KMS-11 (cell line): ENCODE measurements around the gene LRGUK.
A peak's percentile ranks its signal among the peaks of the same experiment; 100 is the strongest.
"Not testable (repeated sequence)": the region's sequence is repeated elsewhere in the genome, so short reads cannot be mapped to it uniquely, and the experiment has no call there.

Experiments used
- H2AFZ ChIP-seq: fragments of 200-600 bp; sonication (generic); 2 replicates; pipeline ENCODE4 v1.6.1; 2016; ENCODE audit warnings: antibody characterized with exemption, mixed run types, low read depth
- H3K27ac ChIP-seq: fragments of 200-600 bp; sonication (generic); 2 replicates; pipeline ENCODE4 v1.6.1; 2016; ENCODE audit warnings: mild to moderate bottlenecking, mixed run types
- H3K27me3 ChIP-seq: fragments of 200-600 bp; sonication (generic); 2 replicates; pipeline ENCODE4 v1.6.1; 2017; ENCODE audit warnings: mild to moderate bottlenecking, low read depth, mixed run types, moderate library complexity; ENCODE audit not compliant: insufficient read depth
- H3K36me3 ChIP-seq: fragments of 200-600 bp; sonication (generic); 2 replicates; pipeline ENCODE4 v1.6.1; 2017; ENCODE audit warnings: mild to moderate bottlenecking, mixed run types; ENCODE audit not compliant: insufficient read depth
- H3K4me1 ChIP-seq: fragments of 200-600 bp; sonication (generic); 2 replicates; pipeline ENCODE4 v1.6.1; 2016; ENCODE audit warnings: mild to moderate bottlenecking, low read depth, mixed run types; ENCODE audit not compliant: poor library complexity, severe bottlenecking
- H3K4me2 ChIP-seq: fragments of 200-600 bp; sonication (generic); 2 replicates; pipeline ENCODE4 v1.7.0; 2016; ENCODE audit warnings: mild to moderate bottlenecking, mixed run types
- H3K4me3 ChIP-seq: fragments of 200-600 bp; sonication (generic); IDR thresholded peaks from 2 replicates; pipeline ENCODE4 v1.6.1; 2017; ENCODE audit warnings: low read depth, low read length, mixed read lengths; ENCODE audit not compliant: insufficient read depth
- H3K79me2 ChIP-seq: fragments of 200-600 bp; sonication (generic); 2 replicates; pipeline ENCODE4 v1.6.1; 2016; ENCODE audit warnings: low read depth, mixed run types; ENCODE audit not compliant: insufficient read depth
- H3K9ac ChIP-seq: fragments of 200-600 bp; sonication (generic); 2 replicates; pipeline ENCODE4 v1.6.1; 2016; ENCODE audit warnings: mild to moderate bottlenecking, mixed run types
- H4K20me1 ChIP-seq: fragments of 200-600 bp; sonication (generic); 2 replicates; pipeline ENCODE4 v1.6.1; 2016; ENCODE audit warnings: mild to moderate bottlenecking, mixed run types; ENCODE audit not compliant: insufficient read depth
- TF ChIP-seq, protein P1 (sequence below): fragments of 200-600 bp; sonication (generic); conservative IDR thresholded peaks from 2 replicates; pipeline ENCODE4 v1.6.1; 2017; ENCODE audit warnings: low read depth, mild to moderate bottlenecking, antibody characterized with exemption, low read length, moderate library complexity, mixed read lengths

Gene LRGUK

DNA sequence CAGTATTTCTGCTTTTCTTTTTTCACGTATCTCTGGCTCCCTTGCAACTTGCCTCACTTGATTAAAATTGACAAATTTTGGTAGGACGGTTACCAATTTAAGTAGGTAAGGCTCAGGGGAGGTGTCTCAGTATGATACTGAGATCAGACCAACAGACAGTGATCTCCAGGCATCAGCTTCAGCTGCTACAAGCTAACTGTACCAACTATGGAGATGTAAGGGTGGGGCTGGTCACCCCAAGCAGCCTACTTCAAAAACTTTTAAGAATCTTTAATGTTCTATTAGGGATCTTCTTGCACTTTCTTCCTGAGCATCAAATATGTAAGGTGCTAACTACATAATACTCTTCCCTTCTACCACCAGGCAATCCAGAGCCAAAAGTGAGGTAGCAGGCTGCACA lies 162.7 kb downstream of the LRGUK start:
- TF ChIP-seq, protein P1, sequence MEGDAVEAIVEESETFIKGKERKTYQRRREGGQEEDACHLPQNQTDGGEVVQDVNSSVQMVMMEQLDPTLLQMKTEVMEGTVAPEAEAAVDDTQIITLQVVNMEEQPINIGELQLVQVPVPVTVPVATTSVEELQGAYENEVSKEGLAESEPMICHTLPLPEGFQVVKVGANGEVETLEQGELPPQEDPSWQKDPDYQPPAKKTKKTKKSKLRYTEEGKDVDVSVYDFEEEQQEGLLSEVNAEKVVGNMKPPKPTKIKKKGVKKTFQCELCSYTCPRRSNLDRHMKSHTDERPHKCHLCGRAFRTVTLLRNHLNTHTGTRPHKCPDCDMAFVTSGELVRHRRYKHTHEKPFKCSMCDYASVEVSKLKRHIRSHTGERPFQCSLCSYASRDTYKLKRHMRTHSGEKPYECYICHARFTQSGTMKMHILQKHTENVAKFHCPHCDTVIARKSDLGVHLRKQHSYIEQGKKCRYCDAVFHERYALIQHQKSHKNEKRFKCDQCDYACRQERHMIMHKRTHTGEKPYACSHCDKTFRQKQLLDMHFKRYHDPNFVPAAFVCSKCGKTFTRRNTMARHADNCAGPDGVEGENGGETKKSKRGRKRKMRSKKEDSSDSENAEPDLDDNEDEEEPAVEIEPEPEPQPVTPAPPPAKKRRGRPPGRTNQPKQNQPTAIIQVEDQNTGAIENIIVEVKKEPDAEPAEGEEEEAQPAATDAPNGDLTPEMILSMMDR = no peak
- no peak overlapping the region for H3K9ac ChIP-seq
- peaks cover 37% of the 10 kb centered on the region for H3K4me1 ChIP-seq
- peak overlapping the region; percentile 38; the same call in 1 of the 2 replicates for H3K4me2 ChIP-seq
- H3K79me2 ChIP-seq = no peaks in the 10 kb centered on the region
- no peak overlapping the region for H3K4me3 ChIP-seq
- peak overlapping the region; percentile 51; the same call in 1 of the 2 replicates for H3K27ac ChIP-seq
- no peaks in the 10 kb centered on the region for H3K36me3 ChIP-seq
- H4K20me1 ChIP-seq = no peaks in the 10 kb centered on the region
- no peak overlapping the region for H2AFZ ChIP-seq
- no peaks in the 10 kb centered on the region for H3K27me3 ChIP-seq

DNA sequence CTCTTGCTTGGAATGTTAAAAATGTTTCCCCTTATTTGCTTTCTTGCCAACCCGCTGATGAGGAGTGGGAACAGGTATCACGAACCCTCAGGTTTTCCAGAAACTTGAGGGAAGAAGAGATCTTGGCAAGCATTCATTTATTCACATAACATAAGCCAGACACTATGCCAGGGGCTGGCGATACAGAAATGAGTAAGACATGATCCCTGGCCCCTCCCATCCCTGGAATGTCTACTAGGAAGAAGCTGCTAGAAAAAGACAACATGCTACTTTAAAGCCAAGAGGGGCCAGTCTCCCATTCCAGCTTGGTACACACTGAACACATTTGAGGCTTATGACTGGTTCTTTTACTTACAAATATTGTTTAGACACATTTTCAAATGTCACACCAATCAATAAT lies 163.1 kb downstream of the LRGUK start:
- Histone ChIP-seq H4K20me1 (no peaks in the 10 kb centered on the region), H3K27me3 (no peaks in the 10 kb centered on the region), H3K79me2 (no peaks in the 10 kb centered on the region), H2AFZ (no peak overlapping the region), H3K9ac (no peak overlapping the region), H3K4me1 (peaks cover 37% of the 10 kb centered on the region), H3K27ac (no peak overlapping the region), H3K4me2 (peak overlapping the region; percentile 38; the same call in 1 of the 2 replicates), H3K36me3 (no peaks in the 10 kb centered on the region), H3K4me3 (no peak overlapping the region)
- TF ChIP-seq, protein P1 = no peak

DNA sequence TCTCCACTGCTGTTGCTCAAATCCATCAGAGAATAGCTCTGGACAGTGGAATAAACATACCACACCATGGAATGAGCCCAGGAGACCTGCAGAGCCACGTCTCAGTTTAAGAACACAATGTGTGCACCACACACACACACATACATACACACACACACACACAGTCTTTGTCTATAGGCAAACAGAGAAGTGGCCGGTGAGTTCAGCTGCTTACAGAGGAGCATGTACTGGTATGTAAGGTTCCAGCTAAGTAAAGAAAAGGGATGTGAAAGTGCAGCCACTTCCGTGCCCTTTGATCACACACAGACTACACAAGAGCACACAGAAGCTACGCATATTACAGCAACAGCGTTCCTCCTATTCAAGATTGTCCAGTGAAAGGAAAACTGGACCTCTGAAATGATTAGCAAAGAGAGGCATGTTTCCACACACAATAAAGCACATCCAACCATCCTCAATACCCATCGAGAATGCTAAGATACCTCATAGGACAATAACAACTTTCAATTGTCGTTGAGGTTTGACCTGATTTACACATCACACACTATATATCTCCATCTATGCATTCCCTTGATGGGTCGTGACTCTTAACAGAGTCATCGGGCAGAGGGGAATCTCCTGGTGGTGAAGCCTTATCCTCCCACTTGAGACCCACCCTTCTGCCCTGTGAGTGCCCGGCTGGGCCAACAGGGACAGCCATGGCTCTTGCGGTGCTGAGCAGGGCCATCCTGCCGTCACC lies 166.0 kb downstream of the LRGUK start:
- Histone ChIP-seq H2AFZ (no peak overlapping the region), H3K27ac (no peak overlapping the region), H3K4me2 (no peak overlapping the region), H3K9ac (no peak overlapping the region), H3K27me3 (no peaks in the 10 kb centered on the region), H3K4me3 (no peak overlapping the region), H3K4me1 (peaks cover 36% of the 10 kb centered on the region), H4K20me1 (no peaks in the 10 kb centered on the region), H3K36me3 (no peaks in the 10 kb centered on the region), H3K79me2 (no peaks in the 10 kb centered on the region)
- TF ChIP-seq, protein P1 = no peak

DNA sequence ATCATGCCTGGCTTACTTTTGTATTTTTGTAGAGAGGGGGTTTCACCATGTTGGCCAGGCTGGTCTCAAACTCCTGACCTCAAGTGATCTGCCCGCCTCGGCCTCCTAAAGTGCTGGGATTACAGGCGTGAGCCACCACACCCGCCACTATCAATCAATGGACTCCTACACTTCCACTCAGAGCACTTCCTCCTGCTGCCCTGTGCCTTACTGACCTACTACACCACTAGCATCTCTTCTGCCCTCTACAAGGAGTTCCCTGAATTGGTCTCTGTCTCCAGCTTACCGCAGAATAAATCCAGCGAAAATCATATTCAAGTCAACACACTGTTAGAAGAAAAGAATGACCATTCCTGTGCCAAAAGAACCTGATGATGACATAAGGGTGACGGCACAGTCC lies 168.8 kb downstream of the LRGUK start:
- not testable (repeated sequence) for H3K27me3 ChIP-seq, H3K4me3 ChIP-seq, H3K4me2 ChIP-seq, H4K20me1 ChIP-seq, H3K27ac ChIP-seq, H3K9ac ChIP-seq, H3K79me2 ChIP-seq, H2AFZ ChIP-seq, H3K36me3 ChIP-seq
- peaks cover 30% of the 10 kb centered on the region for H3K4me1 ChIP-seq

DNA sequence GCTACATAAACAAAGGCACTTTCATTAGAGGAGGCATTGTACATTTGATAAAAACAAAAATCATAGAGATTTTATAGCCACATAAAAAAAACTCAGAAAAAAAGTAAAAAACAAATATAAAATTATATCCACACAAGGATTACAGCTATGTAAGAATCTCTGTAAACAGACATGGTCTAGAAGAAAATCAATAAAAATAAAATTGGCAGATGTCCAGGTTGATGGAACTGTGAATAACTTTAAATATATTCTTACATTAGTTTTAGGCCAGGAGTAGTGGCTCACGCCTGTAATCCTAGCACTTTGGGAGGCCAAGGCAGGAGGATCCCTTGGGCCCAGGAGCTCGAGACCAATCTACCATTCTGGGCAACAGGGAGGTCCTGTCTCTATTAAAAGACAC lies 170.3 kb downstream of the LRGUK start:
- no peak overlapping the region for H3K4me3 ChIP-seq
- no peaks in the 10 kb centered on the region for H4K20me1 ChIP-seq
- no peak overlapping the region for H3K9ac ChIP-seq
- H2AFZ ChIP-seq = no peak overlapping the region
- no peaks in the 10 kb centered on the region; the same call in 1 of the 2 replicates for H3K36me3 ChIP-seq
- no peak overlapping the region for H3K4me2 ChIP-seq
- TF ChIP-seq, protein P1 = no peak
- H3K27ac ChIP-seq = no peak overlapping the region
- no peaks in the 10 kb centered on the region for H3K27me3 ChIP-seq
- H3K79me2 ChIP-seq = no peaks in the 10 kb centered on the region
- H3K4me1 ChIP-seq = peaks cover 33% of the 10 kb centered on the region
